NCI-H2029 (cell line): Measurements from ENCODE around the gene RNF13.
"Not testable (repeated sequence)": the region's sequence is repeated elsewhere in the genome, so short reads cannot be mapped to it uniquely, and the experiment has no call there.

Source experiments
- DNase-seq: peaks from one replicate; lab custom pipeline; 2025; lab: John Stamatoyannopoulos, UW

The RNF13 gene

GRCh38 chr3:149801195-149801594, 11.8 kb upstream of the RNF13 start:
- no peak for DNase-seq

DNA sequence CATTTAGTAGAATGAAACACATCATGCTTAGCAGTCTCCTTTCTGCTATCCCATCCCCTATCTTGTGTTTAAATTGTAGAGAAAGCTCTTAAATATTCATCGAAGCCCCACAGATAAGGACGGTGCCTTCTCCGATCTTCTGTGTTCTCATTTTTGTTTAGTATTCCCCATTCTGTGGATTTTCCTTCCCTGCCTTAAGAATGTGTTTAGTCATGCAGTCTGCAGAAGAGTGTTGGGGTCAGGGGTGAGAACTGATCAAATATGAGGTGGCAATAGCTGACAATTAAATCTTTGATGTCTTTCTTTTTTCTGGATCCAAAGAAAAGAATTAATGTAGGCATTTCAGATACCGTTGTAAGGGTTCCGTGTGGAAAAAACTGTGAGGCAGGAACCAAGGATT, 11.4 kb upstream of the RNF13 start:
- no peak for DNase-seq

DNA sequence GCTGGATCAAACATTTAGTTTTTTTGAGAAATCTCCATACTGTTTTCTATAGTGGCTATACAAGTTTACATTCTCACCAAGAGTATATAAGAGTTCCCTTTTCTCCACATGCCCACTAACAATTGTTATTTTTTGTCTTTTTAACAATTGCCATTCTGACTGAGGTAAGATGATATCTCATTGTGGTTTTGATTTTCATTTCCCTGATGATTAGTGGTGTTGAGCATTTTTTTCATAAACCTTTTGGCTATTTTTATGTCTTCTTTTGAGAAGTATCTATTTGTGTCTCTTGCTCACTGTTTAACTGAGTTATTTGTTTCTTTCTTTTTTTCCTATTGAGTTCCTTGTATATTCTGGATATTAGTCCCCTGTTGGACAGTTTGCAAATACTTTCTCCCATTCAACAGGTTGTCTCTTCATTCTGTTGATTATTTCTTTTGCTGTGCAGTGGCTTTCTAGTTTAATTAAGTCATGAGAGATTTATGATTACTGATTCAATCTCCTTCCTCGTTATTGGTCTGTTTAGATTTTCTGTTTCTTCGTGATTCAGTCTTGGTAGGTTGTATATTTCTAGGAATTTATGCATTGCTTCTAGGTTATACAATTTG, 6.7 kb upstream of the RNF13 start:
- no peak for DNase-seq

- DNase-seq, result peak; percentile 32
Observed at GRCh38 chr3:149808209-149808829, 4.7 kb upstream of the RNF13 start.

DNA sequence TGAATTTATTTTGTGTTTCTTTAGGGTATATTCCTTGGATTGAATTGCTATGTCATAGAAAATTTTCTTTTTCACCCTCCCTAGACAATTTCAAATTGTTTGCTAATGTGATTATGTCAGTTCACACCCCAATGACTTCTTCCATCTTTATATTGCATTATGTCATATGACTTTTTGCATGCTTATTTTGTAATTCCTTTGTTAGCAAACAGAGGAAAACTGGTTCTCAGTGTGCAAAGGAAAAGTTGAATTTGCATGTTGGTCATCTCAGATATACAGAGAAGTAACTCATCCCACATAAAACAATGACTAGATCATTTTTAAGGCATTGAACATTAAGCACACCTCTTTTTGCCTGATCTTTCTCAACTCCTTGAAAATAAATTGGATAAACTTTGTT, 3.3 kb upstream of the RNF13 start:
- DNase-seq, result no peak

DNA sequence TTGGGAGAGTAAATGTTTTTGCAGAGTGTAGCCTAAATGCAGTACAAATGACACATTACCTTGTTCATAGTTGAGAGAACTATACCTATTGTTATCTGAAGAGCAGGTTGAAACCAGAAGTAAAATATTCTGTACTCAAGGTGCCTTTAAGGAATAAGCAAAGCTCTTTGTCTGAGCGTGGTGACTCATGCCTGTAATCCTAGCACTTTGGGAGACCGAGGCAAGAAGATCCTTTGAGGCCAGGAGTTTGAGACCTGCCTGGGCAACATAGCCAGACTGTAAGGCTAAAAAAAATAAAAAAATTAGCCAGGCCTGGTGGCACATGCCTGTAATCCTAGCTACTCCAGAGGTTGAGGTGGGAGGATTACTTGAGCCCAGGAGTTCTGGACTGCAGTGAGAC, 2.2 kb upstream of the RNF13 start:
- DNase-seq, result no peak

- no peak for DNase-seq
Observed at GRCh38 chr3:149812165-149812605, 830 bp upstream of the RNF13 start.

DNA sequence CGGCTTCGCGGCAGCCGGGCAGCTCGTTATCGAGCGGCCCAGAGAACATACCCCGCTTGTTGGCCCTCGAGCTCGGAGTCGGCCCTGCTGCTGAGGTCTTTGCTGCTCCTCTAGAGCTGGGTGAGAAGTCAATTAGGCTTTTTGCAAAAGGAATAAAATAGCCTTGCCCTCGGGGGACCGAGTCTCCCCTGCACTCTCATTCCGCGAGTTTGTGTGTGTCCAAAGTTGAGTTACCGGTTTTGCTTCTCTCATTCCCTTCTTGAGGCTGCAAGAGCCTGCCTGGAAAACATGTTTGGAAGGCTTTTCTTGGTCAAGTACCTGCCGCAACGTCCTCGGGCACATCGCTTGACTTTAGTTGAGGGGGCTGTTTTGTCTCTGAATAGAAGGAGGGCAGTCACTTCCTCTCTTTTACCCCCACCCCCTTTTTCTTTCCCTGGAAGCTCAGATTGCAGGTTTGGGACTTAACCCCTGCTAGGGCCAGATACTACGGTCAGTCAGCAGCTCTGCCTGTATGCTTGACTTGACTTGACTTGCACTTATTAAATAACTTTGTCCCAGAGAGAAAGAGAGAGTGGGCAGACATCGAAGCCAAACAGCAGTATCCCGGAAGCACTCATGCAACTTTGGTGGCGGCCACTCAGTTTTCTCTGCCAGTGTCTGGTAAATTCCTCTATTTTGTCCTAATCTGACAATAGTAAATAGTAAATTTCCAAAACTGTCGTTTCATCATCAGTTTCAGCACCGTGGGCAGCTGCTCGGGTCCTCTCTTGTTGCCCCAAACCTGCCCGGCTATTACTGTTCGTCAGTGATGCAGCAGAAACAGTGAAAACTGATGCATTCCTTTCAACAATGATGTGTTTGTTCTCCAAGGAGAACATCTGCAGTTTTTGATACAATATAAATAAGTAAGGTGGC, 609 bp downstream of the RNF13 start:
- peak; percentile 2 for DNase-seq

DNA sequence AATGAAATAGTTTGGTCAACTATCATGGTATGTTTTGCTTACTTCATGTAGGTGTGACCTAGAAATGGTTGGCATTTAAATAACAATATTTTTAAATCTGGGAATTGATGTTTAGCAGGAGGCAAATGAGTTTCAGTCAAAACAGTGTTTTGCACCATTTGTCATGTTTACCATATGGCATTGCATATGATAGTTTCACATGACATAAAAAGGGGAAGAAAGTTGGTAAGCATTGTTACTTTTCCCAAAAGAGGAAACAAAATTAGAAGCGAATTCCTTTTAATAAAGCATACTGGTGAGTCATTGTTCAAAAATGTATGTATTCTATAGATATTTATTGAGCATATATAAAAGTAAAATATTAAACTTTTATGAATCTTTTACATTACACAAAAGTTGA, 2.3 kb downstream of the RNF13 start:
- no peak for DNase-seq

DNA sequence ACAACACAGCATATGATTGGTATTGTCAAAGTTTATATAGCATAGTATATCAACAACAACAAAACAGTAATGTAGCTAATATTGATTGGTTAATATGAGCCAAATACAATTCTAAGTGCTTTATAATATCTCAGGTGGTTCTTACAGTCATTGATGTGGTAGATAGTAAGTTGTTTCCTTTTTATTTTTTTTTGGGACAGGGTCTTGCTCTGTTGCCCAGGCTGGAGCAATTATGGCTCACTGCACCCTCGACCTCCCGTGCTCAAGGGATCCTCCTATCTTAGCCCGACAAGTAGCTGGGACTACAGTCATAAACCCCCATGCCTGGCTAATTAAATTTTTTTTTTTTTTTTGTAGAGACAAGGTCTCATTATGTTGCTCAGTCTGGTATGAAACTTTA, 2.7 kb downstream of the RNF13 start:
- DNase-seq, result no peak

GRCh38 chr3:149816311-149816710, 3.3 kb downstream of the RNF13 start:
- DNase-seq, result no peak

DNA sequence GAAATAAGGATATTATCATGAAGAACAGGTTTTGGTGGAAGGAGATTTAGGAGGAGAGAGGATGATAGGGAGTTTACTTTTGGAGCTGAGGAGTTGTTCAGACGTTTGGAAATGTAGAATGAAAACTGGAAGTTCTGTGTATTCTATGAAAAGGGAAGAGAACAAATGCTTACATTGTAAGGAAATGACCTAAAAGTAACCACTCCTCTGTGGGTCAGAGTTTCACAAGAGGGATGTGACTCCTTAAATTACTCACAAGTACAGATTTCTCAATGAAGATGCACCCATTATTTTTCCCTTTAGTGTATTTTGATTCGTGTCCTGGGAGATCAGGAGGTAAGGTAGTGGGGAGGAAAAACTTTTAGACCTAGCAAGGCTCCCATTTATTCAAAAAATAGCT, 4.0 kb downstream of the RNF13 start:
- no peak for DNase-seq

GRCh38 chr3:149819432-149819831, 6.4 kb downstream of the RNF13 start:
- DNase-seq, result no peak

- no peak for DNase-seq
Observed at GRCh38 chr3:149820183-149820582, 7.2 kb downstream of the RNF13 start.

- no peak for DNase-seq
Observed at GRCh38 chr3:149826636-149827035, 13.6 kb downstream of the RNF13 start.

GRCh38 chr3:149828390-149828789, 15.4 kb downstream of the RNF13 start:
- no peak for DNase-seq

- DNase-seq, result not testable (repeated sequence)
Observed at GRCh38 chr3:149829631-149830030, 16.6 kb downstream of the RNF13 start.

- DNase-seq, result no peak
Observed at GRCh38 chr3:149830902-149831301, 17.9 kb downstream of the RNF13 start.

DNA sequence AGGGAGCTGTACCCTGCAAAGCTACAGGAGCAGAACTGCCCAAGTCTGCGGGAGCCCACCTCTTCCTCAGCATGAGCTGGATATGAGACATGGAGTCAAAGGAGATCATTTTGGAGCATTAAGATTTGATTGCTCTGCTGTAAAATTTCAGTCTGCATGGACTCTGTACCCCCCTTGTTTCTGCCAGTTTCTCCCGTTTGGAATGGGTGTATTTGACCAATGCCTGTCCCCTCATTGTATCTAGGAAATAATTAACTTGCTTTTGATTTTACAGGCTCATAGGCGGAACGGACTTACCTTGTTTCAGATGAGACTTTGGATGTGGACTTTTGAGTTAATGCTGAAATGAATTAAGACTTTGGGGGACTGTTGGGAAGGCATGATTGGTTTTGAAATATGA, 18.3 kb downstream of the RNF13 start:
- no peak for DNase-seq

- no peak for DNase-seq
Observed at GRCh38 chr3:149832086-149832485, 19.1 kb downstream of the RNF13 start.

DNA sequence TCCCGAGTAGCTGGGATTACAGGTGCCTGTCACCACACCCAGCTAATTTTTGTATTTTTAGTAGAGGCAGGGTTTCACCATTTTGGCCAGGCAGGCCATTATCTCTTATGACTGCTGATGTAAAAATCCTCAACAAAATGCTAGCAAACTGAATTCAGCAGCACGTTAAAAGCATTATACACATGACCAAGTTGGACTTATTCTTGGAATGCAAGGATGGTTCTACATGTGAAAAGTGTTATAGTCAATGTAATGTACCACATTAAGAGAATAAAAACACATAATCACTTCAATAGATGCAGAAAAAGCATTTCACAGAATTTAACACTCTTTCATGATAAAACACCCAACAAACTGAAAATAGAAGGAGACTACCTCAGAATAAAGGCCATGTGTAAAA, 20.2 kb downstream of the RNF13 start:
- no peak for DNase-seq

GRCh38 chr3:149838491-149838890, 25.5 kb downstream of the RNF13 start:
- not testable (repeated sequence) for DNase-seq

DNA sequence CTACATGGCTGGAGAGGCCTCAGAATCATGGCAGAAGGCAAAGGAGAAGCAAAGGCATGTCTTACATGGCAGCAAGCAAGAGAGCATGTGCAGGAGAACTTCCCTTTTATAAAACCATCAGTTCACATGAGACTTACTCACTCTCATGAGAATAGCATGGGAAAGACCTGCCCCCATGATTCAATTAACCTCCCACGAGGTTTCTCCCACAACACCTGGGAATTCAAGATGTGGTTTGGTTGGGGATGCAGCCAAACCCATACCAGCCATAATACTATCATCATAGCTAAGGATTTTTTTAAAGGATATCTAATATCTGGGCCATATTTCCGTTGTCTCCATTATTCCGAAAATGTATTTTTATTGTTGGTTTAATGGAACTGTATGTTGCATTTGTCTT, 26.5 kb downstream of the RNF13 start:
- not testable (repeated sequence) for DNase-seq
